Activated effector memory CD4-positive, alpha-beta T cell treated with Interleukin-2 at 50 U/mL for 16 hours (primary cell): ENCODE data around the gene GOLGA8B.
"Not testable (repeated sequence)": the region's sequence is repeated elsewhere in the genome, so short reads cannot be mapped to it uniquely, and the experiment has no call there.

Source experiments
- DNase-seq: peaks from one replicate; pipeline ENCODE4 v3.0.0-alpha.2; 2020

The GOLGA8B gene, protein sequence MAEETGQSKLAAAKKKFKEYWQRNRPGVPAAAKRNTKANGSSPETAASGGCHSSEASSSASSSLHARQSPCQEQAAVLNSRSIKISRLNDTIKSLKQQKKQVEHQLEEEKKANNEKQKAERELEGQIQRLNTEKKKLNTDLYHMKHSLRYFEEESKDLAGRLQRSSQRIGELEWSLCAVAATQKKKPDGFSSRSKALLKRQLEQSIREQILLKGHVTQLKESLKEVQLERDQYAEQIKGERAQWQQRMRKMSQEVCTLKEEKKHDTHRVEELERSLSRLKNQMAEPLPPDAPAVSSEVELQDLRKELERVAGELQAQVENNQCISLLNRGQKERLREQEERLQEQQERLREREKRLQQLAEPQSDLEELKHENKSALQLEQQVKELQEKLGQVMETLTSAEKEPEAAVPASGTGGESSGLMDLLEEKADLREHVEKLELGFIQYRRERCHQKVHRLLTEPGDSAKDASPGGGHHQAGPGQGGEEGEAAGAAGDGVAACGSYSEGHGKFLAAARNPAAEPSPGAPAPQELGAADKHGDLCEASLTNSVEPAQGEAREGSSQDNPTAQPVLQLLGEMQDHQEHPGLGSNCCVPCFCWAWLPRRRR

DNA sequence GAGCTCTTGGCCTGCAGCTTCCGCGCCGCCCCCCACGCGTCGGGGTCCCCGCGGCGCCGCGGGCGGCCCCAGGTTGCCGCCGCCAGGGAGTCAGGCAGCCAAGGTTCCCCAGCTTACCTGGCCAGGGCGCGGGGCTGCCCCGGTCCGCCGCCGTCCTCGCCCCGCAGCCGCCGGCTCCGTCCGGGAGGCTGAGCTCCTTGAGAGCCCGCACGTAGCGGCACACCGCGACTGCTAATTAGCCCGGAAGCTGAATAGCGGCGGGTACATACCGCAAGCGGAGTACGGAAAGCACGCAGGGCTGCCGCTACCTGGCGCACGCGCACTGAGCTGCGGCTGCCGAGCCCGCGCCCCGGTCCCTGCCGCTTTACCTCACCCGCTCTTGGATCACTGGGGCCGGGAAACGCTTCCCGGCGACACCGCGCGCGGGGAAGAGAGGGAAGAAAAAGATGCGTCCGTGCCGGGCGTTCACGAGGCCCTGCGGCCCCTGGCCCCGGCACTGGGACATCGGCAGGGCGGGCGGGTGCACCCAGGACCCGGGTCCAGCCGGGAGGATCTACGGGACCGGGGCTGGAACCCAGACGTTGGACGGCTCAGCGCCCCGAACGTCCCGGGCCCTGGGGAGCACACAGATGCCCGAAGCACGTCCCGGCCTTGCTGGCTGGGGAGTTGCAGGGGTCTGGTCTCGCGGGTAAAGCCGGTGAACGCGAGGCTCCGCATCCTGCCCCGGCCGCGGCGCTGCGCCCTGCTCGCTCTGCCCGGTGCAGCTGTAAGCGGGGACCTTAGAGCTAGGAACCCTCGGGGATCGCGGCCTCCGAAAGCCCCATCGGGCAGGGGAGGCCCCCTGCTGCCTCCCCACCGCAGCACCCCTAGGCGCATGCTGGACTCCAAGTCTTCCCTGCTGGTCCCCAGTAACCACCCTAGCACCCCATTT, at the start of gene GOLGA8B:
Gene GOLGA8B, minus strand, starts transcription at position 253 of the 931 bp plus-strand sequence. CDS start 47,739 bp downstream, outside the sequence.
- DNase-seq: peak; percentile 74

DNA sequence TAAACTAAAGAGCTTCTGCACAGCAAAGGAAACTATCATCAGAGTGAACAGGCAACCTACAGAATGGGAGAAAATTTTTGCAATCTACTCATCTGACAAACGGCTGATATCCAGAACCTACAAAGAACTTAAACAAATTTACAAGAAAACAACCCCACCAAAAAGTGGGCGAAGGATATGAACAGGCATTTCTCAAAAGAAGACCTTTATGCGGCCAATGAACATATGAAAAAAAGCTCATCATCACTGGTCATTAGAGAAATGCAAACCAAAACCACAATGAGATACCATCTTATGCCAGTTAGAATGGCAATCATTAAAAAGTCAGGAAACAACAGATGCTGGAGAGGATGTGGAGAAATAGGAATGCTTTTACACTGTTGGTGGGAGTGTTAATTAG, 49.7 kb upstream of the GOLGA8B start:
- not testable (repeated sequence) for DNase-seq

DNA sequence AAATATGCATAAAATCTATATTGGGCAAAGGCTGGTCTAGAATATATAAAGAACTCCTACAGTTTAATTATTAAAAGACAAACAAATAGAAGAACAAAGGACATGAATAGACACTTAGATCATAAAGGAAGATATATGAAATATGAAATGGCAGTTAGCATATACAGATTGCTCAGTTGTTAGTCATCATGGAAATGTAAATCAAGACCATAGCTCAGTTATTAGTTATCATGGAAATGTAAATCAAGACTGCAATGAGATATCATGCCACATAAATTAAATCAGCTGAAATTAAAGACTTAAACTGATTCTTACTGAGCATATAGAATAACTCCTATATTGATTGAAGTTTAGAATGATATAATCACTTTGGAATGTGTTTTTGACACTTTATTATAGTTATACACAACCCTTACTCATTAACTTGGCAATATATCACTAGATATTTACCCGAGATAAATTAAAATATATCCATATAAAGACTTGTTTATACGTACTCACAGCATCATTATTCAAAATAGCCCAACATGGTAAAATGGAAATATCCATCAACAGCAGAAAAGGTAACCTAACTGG, 45.2 kb upstream of the GOLGA8B start:
- DNase-seq: no peak

DNA sequence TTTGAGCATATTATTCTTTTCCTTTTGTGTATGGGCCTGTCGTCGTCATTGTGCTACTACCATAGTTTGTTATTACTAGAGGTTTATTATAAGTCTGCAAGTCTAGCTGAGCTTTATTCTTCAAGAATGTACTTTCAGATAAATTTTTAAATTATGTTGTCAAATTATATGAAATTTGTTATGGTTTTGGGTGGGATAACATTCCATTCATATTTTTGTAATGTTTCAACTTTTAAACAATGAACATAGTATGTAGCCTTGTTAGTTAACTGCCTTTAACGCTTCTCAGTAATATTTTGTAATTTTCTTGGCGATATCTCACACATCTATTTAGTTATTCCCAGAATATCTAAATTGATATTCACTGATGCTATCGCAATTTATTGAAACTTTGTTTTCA, 41.6 kb upstream of the GOLGA8B start:
- DNase-seq: no peak

GRCh38 chr15:34621675-34622074, 38.2 kb upstream of the GOLGA8B start:
- DNase-seq: no peak

DNA sequence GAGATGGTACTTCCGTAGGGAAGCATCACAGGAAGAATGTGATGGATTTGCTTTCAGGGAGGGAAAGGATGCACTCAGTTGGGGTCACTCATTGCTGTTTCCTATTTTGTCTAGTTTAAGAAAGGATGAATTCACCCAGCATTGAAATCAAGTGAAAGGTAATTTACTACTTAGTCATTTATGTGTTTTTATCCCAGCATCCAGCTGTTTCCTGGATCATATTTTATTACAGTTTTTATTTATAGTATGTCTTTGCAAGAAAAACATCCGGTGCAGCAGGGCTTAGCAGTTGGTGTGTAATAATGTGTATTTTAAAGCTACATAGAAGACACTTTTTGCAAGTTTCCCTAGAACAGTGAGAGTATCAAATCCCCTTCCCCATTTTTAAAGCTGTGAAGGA, 37.4 kb upstream of the GOLGA8B start:
- no peak for DNase-seq

DNA sequence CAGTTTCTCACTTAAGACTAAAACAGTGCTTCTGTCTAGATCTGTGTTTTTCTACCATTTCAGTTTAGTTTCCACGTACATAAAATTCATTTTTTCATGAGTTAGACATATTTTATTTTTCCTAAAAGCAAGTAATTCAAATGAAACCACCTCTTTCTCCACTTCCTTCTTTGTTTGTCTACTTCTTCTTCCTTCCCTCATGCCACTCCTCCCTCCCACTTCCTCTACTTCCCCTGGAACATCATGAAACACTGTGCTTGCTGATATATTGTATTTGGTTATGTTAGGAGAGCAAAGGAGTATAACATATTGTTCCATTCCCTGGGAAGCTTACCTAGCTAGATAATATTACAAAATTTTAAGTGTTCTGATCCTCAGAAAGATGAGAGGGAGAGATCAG, 36.7 kb upstream of the GOLGA8B start:
- no peak for DNase-seq

GRCh38 chr15:34619151-34619550, 35.7 kb upstream of the GOLGA8B start:
- DNase-seq: no peak

- no peak for DNase-seq
Observed at GRCh38 chr15:34618073-34618472, 34.6 kb upstream of the GOLGA8B start.

DNA sequence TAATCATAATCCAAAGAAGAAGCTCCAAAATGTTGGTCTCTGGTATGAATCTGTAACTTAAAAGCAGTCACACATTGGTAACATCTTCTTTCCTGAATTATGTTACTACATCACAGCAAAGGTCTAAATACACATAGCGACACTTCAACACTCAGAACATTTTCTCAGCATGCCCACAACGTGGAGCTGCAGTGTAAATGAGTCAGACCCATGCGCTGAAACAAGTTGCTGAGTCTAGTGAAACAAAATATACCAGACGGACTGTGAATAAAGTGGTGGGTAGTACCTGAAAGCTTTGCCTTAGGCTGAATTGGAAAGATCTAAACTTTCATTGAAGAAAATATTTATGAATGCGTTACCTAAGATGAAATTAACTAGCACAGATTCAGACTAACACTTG, 33.2 kb upstream of the GOLGA8B start:
- DNase-seq: no peak

- no peak for DNase-seq
Observed at GRCh38 chr15:34613997-34614396, 30.5 kb upstream of the GOLGA8B start.

DNA sequence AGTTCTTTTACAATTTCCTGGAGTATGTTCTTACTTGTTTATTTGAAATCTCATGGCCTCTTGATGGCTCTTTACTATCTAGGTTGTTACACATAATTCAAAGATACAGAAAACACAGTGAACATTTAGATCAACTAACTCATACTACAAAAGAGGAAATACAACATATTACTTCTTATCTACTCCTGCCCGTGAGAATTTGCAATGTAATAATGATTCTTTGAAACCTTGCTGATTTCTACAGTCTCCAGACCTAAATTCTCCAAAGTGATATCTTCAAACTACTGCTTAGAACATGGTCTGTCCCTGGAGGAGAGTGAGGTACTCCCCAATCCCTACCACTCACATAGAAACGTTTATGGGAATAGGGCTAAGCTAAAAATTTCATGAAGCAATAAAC, 29.9 kb upstream of the GOLGA8B start:
- DNase-seq: no peak

DNA sequence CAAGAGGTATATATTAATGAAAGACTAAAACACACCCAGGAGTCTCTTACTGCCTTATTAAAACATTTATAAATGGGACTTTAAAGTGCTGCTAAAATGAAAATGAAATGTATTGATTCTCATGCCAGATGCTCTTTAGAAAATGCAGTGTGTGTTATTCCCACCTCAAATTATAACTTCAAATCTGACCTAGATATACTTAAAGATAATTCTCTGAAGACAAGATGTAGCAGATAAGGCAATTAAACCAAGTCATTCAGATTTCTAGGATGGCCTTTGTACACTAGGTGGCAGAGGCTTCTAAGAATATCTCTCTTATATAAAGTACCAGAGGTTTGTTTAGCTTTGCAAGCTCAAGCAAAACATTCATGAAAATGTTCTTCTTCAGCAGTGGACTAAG, 26.9 kb upstream of the GOLGA8B start:
- no peak for DNase-seq

- no peak for DNase-seq
Observed at GRCh38 chr15:34609102-34610057, 25.9 kb upstream of the GOLGA8B start.

- no peak for DNase-seq
Observed at GRCh38 chr15:34608517-34608916, 25.1 kb upstream of the GOLGA8B start.

DNA sequence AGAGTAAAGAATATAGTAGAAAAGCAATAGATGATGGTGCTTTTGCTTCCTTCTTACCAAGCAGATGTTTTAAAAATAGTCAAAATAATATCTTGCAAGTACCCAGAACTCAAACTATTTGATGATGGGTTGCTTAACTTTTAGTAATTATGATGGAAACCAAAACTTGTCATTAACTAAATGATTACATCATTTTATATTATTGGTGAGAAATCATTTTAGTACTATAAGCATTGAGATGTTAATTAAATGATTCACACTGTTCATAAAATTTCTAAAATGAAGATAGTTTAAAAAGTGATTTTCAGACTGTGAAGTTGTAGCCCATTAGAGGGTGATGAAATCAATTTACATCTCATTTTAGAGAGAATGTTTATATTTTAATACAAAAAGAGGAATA, 24.4 kb upstream of the GOLGA8B start:
- no peak for DNase-seq

DNA sequence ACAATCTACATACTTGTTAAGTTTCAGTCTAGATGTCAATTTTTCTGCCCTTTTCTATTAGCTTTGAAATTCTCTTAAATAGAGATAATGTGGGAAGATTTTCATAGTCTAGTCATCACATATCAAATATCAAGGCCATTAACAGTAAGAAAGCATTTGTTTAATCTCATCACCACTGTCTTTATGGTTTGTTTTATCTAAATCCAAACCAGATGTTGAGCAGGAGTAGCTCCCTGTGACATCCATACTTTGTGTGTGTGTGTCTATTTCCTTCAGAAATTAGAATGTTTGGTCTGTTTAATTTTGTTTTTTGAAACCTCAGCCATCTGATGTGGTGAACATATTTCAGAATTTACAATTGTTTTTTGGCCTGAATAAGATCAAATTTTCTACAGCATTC, 23.1 kb upstream of the GOLGA8B start:
- DNase-seq: no peak

DNA sequence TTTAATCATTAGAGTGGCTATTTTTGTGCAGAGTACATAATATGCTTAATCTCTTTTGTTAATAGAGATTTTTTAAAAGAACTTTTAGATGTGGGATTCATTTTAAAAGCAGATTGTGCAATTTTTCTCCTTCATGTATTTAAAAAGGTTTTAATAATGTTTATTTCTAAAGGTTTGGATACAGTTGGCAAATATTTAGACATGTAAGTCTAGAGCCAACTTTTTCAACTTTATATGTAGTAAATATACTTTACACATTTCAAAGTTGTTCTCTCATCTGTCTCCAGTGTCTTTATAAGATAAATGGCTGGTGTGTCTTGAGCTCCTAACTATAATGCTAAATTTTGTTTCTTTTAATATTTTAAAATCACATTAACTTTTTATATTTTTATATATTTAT, 22.7 kb upstream of the GOLGA8B start:
- no peak for DNase-seq

DNA sequence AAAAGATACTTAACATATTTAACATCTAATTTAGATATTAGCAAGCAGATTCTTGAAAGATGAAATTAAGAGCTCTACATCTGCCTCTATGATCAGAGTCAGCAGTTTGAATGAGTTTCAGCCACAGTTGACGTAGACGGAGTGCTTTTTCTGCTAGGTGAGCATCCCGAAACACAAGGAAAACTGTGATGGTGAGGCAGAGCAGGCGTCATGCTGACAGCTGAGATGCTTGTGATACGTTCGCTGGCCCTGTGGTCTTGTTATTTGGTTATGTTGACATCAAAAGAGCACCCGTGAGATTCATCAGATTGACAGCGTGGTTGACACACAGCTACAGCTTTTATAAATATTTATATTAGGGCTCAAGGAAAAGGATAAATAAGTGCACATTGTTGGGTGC, 19.6 kb upstream of the GOLGA8B start:
- DNase-seq: no peak

GRCh38 chr15:34600923-34601322, 17.5 kb upstream of the GOLGA8B start:
- no peak for DNase-seq

- no peak for DNase-seq
Observed at GRCh38 chr15:34598799-34599585, 15.5 kb upstream of the GOLGA8B start.
